GM19395 (cell line): ENCODE data around the gene MISP3.
A peak's percentile ranks its signal among the peaks of the same experiment; 100 is the strongest.
"Not testable (repeated sequence)": the region's sequence is repeated elsewhere in the genome, so short reads cannot be mapped to it uniquely, and the experiment has no call there.

Source experiments
- ATAC-seq: cut with Tn5 transposase; IDR thresholded peaks from one replicate; pipeline ENCODE4 v1.9.1; 2021; ENCODE audit warnings: mild to moderate bottlenecking, moderate library complexity; ENCODE audit not compliant: unreplicated experiment

MISP3 gene

GRCh38 chr19:14072535-14073260, at the start of gene MISP3:
Gene MISP3, plus strand, starts transcription at chr19:14072786. Its CDS starts 524 bp downstream, at chr19:14073310.
- no peak for ATAC-seq

- no peak for ATAC-seq
Observed at GRCh38 chr19:14023404-14024235, 49.0 kb upstream of the MISP3 start.

GRCh38 chr19:14026652-14027192, 45.9 kb upstream of the MISP3 start:
- ATAC-seq: not testable (repeated sequence)

GRCh38 chr19:14027856-14028450, 44.6 kb upstream of the MISP3 start, which contains the start of gene RLN3:
Gene RLN3, plus strand, starts transcription at chr19:14028148. Its CDS starts 57 bp downstream, at chr19:14028205.
- ATAC-seq: no peak

GRCh38 chr19:14028901-14029300, 43.7 kb upstream of the MISP3 start:
- ATAC-seq: no peak

- no peak for ATAC-seq
Observed at GRCh38 chr19:14030997-14031718, 41.4 kb upstream of the MISP3 start.

- ATAC-seq: peak; percentile 66
Observed at GRCh38 chr19:14031719-14032480, 40.7 kb upstream of the MISP3 start, which contains the start of gene IL27RA. Gene IL27RA, plus strand, starts transcription at chr19:14031762. Its CDS starts 111 bp downstream, at chr19:14031873.

- no peak for ATAC-seq
Observed at GRCh38 chr19:14033946-14034345, 38.6 kb upstream of the MISP3 start.

GRCh38 chr19:14035159-14035558, 37.4 kb upstream of the MISP3 start:
- ATAC-seq: not testable (repeated sequence)

- ATAC-seq: no peak
Observed at GRCh38 chr19:14035706-14036105, 36.9 kb upstream of the MISP3 start.

GRCh38 chr19:14039181-14039580, 33.4 kb upstream of the MISP3 start:
- ATAC-seq: no peak

- not testable (repeated sequence) for ATAC-seq
Observed at GRCh38 chr19:14042659-14043608, 29.7 kb upstream of the MISP3 start.

GRCh38 chr19:14047866-14048265, 24.7 kb upstream of the MISP3 start:
- ATAC-seq: not testable (repeated sequence)

- no peak for ATAC-seq
Observed at GRCh38 chr19:14048443-14049153, 24.0 kb upstream of the MISP3 start.

- ATAC-seq: no peak
Observed at GRCh38 chr19:14050512-14050911, 22.1 kb upstream of the MISP3 start.

- not testable (repeated sequence) for ATAC-seq
Observed at GRCh38 chr19:14050961-14051360, 21.6 kb upstream of the MISP3 start.

- ATAC-seq: no peak
Observed at GRCh38 chr19:14051980-14052379, 20.6 kb upstream of the MISP3 start.

GRCh38 chr19:14052470-14052869, 20.1 kb upstream of the MISP3 start:
- no peak for ATAC-seq
